HG03064 (cell line): ENCODE data around the gene C11orf24.
A peak's percentile ranks its signal among the peaks of the same experiment; 100 is the strongest.

Experiments used
- ATAC-seq: cut with Tn5 transposase; IDR thresholded peaks from one replicate; pipeline ENCODE4 v1.9.1; 2021; ENCODE audit warnings: low read depth; ENCODE audit not compliant: unreplicated experiment

Gene C11orf24

GRCh38 chr11:68271781-68272608 lies at the start of gene C11orf24:
Gene C11orf24, minus strand, starts transcription at chr11:68271973. Its CDS starts 8,206 bp downstream, at chr11:68263767.
- ATAC-seq: peak; percentile 66

GRCh38 chr11:68317147-68317785 lies 45.5 kb upstream of the C11orf24 start:
- ATAC-seq: no peak

- no peak for ATAC-seq
These were observed 43.6 kb upstream of the C11orf24 start for GRCh38 chr11:68315171-68315920.

GRCh38 chr11:68314203-68315170 lies 42.7 kb upstream of the C11orf24 start:
- ATAC-seq: no peak

GRCh38 chr11:68313574-68314202 lies 41.9 kb upstream of the C11orf24 start:
- ATAC-seq: no peak

GRCh38 chr11:68312780-68313573 lies 41.2 kb upstream of the C11orf24 start:
- ATAC-seq: no peak

GRCh38 chr11:68312117-68312779 lies 40.5 kb upstream of the C11orf24 start, which contains the start of gene LRP5:
Gene LRP5, plus strand, starts transcription at chr11:68312591. Its CDS starts 124 bp downstream, at chr11:68312715.
- ATAC-seq: no peak

GRCh38 chr11:68311160-68312116 lies 39.7 kb upstream of the C11orf24 start:
- no peak for ATAC-seq

GRCh38 chr11:68309621-68310185 lies 37.9 kb upstream of the C11orf24 start:
- ATAC-seq: no peak

- ATAC-seq: no peak
These were observed 36.3 kb upstream of the C11orf24 start for GRCh38 chr11:68308068-68308467.

- ATAC-seq: no peak
These were observed 34.9 kb upstream of the C11orf24 start for GRCh38 chr11:68306636-68307035.

- ATAC-seq: no peak
These were observed 32.4 kb upstream of the C11orf24 start for GRCh38 chr11:68303982-68304780.

GRCh38 chr11:68303083-68303482 lies 31.3 kb upstream of the C11orf24 start:
- no peak for ATAC-seq

- ATAC-seq: no peak
These were observed 30.9 kb upstream of the C11orf24 start for GRCh38 chr11:68302670-68303069.

- ATAC-seq: no peak
These were observed 30.5 kb upstream of the C11orf24 start for GRCh38 chr11:68302256-68302655.
